HG02938 (cell line): ENCODE data around the gene PROS1.
"Not testable (repeated sequence)": the region's sequence is repeated elsewhere in the genome, so short reads cannot be mapped to it uniquely, and the experiment has no call there.

ENCODE experiments used
- ATAC-seq: cut with Tn5 transposase; IDR thresholded peaks from one replicate; pipeline ENCODE4 v1.9.1; 2021; ENCODE audit warnings: mild to moderate bottlenecking, moderate library complexity; ENCODE audit not compliant: unreplicated experiment

Gene PROS1

DNA sequence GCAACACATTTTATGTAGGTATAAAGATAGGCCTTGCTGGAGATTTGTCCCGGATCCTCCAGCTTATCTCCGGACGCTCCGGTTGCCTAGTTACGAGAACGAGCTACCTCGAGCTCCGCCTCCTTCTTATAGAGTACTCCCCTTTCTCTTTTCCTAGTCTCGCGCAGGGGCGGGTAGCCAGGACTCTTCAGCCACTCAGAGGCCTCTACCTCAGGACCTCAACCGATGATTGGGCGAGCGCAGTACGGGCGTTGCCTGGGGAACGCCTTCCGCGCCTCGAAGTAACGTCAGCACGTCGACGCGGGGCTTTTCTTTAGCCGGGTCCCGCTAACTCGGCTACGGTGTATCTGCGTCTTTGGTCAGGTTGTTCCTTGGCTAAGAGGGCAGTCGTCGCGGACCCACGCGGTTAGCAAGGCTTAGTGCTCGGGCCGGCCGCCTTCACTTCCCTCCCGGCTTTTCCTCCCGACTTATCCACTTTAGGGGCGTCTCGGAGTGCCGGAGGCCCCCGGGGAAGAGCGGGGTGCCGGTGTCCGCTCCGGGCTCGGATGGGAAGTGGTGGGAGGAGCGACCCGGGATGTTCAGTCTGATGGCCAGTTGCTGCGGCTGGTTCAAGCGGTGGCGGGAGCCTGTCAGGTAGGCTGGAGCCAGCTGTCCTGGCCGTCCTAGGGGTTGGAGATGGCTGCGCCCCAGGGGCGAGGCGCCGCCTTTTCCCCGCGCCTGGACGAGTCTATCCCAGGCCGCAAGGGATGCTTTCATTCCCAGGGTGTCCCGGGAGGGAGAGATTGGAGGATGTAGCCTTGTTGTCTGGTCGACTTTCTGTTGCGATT, 6.4 kb upstream of the PROS1 start, which contains the start of gene ARL13B:
TSS of gene ARL13B (plus strand) at position 306 of the 827 bp plus-strand sequence. CDS start at position 575, 269 bp downstream.
- peak; percentile 100 for ATAC-seq

DNA sequence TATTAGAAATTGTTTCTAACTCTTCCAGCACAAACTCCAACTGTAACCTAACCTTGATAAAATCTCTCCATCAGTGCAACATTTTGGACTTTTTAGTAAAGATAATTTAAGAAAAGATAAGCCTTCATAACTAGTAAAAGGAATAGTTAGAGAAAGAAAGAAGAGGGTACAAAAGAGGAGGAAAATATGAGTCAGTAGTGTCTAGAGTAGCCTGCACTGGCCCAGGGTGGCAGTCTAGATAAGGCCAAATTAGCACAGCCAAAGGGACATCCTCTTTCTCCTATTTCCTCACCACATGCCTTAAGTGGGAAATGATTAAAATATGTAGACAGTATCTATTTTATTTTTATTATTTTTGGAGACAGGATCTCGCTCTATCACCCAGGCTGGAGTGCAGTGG, 3.7 kb downstream of the PROS1 start:
- no peak for ATAC-seq

DNA sequence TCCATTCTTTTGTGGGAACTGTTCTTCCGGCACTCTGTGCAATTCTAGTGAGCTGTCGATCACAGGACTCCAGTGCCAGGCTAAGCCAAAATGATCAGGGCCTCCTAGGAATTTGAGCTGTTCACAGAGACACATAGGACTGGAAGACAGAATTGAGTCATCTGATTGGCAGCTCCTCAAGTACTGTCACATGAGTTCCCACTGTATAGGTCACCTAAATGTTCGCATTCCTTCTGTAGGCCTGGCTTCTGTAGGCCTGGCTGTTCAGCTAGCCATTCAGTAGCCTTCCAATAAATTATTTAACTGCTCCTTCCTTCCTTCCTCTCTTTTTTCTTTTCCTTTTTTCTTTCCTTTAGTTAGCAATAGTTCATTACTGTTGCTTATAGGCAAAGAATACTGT, 4.3 kb downstream of the PROS1 start:
- ATAC-seq, result no peak

DNA sequence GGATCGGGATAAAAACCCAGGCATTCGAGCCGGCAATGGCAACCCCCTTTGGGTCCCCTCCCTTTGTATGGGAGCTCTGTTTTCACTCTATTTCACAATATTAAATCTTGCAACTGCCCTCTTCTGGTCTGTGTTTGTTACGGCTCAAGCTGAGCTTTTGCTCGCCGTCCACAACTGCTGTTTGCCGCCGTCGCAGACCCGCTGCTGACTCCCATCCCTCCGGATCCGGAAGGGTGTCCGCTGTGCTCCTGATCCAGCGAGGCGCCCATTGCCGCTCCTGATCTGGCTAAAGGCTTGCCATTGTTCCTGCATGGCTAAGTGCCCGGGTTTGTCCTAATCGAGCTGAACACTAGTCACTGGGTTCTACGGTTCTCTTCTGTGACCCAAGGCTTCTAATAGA, 8.6 kb downstream of the PROS1 start:
- ATAC-seq, result not testable (repeated sequence)

DNA sequence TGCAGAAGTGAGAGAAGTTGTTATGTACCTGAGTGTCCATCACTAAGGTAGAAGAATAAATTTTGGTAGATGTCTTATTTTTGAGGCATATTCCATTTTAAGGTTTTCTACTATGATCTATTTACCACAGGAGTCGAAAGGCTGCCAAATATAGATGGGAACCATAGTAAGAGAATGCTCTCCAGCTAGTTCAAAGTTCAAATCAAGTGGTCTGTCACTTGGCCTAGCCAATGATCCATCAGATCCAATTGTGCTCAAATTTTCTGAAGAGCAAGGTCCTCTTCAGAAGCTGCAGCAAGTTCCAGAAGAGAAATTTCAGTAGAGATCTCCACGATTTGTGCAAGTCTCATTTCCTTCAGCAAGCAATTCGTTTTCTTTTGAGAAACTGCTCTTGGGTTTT, 10.9 kb downstream of the PROS1 start:
- ATAC-seq, result no peak

DNA sequence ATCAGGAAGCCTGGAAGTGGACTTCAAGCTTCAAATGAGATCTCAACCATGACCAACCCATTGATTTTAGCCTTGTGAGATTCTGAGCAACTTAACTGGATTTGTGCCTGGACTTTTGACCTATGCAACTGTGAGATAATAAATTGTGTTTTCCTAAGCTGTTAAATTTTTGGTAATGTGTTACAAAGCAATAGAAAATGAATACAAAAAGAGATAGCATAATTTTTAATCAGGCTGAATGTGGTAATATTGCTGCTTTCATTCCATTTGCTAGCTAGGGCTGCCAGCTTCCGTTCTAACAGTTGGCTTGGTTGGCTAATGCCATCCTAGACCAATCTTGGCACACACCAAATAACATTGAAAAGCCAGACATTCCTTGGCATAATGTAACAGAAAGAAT, 12.2 kb downstream of the PROS1 start:
- no peak for ATAC-seq

DNA sequence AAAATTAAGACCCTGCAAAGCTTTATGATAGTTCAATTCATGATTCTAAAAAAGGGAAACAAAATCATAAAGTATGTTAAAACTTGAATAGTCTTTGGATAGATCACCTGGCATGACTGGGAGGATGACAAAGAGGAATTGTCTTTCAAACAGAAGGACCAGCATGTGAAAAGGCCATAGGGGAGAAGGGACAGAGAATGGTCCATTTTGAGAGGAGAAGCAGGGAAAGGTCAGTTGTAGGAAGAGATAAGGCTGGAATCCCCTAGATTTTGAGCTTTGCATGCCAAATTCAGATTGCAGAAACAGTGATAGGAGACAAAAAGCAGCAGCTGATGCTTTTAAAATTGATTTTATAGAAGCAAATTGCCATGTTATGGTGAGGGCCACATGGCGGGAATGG, 12.7 kb downstream of the PROS1 start:
- ATAC-seq, result no peak

DNA sequence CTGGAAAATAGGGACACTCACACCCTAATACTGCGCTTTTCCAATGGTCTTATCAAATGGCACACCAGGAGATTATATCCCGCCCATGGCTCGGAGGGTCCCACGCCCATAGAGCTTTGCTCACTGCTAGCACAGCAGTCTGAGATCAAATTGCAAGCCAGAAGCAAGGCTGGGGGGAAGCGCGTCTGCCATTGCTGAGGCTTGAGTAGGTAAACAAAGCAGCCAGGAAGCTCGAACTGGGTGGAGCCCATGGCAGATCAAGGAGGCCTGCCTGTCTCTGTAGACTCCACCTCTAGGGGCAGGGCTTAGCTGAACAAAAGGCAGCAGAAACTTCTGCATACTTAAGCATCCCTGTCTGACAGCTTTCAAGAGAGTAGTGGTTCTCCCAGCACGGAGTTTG, 23.7 kb downstream of the PROS1 start:
- not testable (repeated sequence) for ATAC-seq

DNA sequence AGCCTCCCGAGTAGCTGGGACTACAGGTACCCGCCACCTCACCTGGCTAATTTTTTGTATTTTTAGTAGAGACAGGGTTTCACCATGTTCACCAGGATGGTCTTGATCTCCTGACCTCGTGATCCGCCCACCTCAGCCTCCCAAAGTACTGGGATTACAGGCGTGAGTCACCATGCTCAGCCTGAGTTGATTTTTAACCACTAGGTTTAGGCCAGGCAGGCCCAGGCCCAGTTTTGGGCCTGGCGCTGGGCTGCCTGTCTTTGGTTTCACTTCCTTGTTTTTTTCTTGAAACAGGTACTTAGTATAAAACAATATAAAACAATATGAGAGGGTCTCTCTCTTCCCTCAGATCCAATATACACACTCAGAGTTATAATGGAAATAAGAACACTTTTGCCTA, 36.2 kb downstream of the PROS1 start:
- not testable (repeated sequence) for ATAC-seq

DNA sequence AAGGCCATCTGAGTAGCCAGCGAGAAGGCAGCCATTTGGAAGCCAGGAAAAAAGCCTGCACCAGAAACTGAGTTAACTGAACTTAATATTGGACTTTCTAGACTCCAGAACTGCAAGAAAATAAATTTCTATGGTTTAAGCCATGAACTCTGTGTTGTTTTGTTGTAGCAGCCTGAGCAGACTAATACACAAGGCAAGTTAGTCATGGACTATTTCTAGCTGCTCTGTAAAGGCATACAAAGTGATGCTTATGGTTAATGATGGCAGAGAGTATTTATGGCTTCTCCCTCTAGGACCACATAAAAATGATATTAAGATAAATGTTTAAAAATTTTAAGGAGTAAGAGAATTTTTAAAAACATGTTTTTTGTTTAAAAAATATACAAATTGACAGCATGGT, 37.1 kb downstream of the PROS1 start:
- ATAC-seq, result no peak

DNA sequence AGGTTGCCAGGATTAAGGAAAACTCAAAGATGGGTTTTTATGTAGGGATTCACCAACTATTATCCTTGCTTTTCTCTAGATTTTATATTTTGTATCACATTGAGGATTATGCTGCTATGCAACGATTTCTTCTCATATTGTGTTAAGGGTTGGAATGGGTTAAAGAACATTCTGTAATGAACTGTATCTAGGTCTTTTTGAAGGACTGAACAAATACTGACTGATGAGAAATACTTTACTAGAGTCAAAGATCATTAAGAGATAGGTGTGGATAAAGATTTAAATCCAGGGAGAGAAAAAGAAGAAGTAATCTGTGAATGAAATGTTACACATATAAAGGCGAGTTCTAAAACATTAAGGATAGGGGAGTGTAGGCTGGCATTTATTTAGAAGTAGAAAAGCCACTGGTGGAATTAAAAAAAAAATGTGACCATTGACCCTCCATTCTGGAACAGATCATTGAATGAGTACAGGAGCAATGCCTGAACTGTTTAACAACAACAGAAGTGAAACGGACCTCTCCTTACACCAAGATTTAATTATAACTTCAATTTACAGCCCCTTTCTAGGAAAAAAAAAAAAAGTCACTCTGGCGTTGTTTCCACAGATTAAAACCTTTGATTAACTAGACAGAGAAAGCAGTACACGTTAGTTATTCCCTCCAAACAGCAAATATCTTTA, 39.2 kb downstream of the PROS1 start:
- ATAC-seq, result no peak

DNA sequence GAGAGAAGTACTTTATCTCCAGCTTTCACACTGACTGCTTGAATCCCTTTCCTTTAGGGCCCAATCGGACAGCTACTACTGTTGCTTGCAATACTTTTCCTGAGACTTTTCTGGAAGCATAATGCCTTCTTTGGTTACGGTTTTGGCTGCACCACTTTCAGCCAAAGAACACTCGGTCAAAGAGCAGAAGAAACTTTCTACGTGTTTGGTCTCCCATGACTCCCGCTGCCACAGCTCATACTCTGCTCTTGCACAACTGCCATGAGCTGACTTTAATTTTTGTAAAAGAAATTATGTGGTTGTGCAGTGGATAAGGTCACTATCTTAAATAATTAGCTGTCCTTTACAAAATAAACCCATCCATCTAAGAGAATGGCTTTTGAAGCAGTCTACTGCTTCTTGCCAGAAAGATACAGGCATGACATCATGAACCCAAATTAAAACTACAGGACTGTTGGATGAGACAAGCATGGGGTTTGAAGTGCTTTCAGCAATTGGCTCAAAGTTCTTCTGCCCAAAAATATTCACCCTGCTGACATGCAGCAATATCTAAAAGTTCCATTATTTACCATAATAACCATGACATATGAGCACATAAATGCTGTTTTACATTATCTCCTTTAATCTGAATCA, 42.0 kb downstream of the PROS1 start:
- no peak for ATAC-seq

DNA sequence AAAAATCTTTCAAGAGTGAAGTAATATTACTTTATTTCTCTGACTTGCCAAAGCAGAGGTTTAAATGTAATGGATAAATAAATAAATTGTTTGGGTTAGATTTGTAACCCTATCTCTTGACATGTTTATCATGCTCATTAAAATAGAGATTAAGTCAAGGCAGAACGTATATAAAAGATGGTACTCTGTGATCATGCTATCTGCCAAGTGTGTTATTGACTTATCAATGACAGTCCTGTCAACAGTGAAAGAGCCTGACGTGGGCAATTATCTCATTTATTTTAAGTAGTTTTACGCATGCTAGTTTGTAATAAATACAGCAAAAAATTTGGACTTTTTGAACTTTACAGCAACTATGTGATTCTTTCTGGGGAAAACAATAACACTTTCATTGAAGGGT, 43.7 kb downstream of the PROS1 start:
- ATAC-seq, result no peak

DNA sequence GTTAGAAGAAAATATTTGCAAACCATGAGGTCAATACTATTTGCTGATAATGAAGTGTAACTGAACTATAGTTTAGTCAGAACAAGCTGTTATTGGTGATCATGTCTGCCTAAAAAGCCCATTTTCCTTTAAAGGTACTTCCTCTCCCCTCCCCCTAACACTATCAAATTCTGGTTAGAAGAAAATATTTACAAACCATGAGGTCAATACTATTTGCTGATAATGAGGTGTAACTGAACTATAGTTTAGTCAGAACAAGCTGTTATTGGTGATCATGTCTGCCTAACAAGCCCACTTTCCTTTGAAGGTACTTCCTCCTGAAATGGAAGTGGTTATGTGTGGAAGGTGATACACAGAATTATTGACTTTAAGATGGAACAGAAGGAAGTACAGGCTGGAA, 46.9 kb downstream of the PROS1 start:
- ATAC-seq, result no peak

DNA sequence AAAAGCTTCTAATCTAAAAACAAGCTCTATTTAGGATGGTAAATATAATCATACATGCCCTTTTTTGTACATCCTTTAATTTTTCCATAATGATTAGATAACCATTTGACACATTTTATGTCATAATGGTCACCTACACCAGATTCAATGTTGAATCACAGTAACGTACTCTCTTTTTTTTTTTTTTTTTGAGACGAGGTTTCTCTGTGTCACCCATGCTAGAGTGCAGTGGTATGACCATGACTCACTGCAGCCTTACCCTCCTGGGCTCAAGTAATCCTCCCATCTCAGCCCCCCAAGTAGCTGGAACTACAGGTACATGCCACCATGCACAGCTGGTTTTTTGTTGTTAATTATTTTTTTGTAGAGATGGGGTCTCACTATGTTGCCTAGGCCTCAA, 49.2 kb downstream of the PROS1 start:
- ATAC-seq, result no peak

DNA sequence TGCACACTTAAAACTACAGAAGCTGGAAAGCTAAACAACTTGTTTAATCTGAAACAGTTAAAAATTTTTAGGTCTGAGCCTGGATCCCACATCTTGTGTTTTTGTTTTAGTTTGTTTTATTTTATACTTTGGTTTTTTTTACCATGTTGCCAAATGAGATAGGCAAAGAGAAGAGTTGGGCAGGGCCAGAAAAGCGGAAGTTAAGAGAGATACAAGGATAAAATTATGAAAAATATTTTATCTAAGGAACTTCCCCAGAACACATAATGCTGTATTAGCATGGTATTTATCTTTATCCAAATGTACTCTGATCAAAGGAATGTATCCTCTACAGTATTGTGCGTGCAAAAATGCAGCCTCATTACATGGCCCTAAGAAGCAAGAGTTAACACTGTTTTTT, 50.7 kb downstream of the PROS1 start:
- ATAC-seq, result no peak

DNA sequence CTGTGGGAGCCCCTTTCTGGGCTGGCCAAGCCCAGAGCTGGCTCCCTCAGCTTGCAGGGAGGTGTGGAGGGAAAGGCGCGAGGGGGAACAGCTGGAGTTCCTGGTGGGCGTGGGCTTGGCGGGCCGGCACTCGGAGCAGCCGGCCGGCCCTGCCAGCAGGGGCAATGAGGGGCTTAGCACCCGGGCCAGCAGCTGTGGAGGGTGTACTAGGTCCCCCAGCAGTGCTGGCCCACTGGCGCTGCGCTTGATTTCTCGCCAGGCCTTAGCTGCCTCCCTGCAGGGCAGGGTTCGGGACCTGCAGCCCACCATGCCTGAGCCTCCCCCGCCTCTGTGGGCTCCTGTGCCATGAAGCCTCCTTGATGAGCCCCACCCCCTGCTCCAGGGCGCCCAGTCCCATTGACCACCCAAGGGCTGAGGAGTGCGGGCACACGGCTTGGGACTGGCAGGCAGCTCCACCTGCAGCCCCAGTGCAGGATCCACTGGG, 56.1 kb downstream of the PROS1 start:
- not testable (repeated sequence) for ATAC-seq

DNA sequence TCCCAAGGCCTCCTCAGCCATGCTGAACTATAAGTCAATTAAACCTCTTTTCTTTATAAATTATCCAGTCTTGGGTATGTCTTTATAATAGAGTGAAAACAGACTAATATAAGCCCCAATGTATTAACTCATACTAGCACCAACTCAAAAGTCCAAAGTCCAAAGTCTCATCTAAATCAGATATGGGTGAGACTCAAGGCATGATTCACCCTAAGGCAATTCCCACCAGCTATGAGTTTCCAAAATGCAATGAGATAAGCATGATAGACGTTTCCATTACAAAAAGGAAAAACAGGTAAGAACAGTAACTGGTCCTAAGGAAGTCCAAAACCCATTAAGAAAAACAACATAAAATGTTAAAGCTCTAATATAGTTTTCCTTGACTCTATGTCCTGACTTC, 60.1 kb downstream of the PROS1 start:
- ATAC-seq, result not testable (repeated sequence)

DNA sequence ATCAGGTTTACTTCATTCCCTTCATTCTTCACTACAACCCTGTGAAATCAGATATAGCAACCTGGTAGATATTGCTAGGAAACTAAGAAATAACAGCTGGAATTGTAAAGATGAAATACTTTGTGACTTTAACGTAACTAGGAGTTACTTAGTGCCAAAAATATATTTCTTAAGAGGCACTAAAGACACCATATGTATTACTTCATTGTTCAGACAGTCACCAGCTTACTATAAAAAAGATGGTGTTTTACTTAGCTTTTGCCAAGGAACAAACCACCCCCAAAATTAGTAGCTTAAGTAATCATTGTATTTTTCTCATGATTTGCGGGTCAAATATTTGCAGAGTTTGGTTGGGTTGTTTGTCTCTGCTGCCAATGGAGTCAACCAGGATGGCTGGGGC, 62.5 kb downstream of the PROS1 start:
- ATAC-seq, result no peak

DNA sequence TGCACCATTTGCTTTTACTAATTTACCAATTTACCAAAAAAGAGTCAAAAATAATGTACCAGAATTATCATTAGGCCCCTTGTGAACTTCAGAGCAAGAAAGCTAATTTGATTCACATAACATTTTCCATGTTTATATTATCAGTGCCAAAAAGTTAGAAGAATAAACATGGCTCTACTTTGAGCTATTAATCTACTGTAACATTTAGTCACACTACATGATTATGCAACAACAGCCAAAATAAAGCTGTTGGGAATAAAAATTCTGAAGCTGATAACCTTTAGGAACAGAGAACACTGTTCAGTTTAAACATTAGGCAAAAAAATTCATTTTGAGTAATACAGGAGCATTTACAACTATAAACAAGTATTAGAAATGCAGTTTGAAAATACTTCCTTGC, 63.6 kb downstream of the PROS1 start:
- no peak for ATAC-seq

DNA sequence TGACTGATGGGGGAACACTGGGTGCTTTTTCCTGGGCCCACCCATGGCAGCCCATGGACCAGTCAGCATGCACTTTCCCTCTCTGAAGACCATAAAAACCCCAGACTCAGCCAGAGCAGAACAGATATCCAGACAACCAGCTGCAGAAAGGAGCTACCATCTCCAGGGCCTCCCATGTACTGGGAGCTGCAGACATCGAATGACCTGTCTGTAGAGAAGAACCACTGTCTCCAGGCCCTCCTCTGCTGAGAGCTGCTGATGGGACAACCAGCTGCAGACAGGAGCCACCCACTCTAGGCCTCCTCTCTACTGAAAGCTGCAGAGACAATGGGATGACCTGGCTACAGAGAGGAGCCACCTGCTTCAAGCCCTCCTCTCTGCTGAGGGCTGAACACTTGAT, 66.6 kb downstream of the PROS1 start:
- ATAC-seq, result no peak

DNA sequence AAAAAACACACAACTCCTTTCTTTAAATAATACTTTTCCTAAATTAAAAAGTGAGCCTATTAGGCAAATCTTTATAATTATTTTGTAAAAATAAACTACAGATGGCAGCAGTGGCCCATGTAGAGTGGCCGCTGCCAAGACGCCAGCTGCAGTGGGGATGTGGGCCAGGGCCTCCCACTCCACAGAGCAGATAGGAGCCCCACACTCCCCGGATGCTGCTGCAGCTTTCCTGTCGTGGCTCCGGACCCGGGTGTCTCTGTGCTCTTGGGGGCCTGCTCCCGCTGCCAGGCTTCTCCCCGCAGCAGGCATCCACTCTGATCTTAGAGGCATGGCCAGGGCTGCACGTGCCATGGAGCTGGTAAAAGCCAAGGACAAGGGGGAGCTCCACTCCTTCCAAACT, 67.5 kb downstream of the PROS1 start:
- ATAC-seq, result no peak
